Measurements from ENCODE around the gene BTBD10.

The BTBD10 gene

DNA sequence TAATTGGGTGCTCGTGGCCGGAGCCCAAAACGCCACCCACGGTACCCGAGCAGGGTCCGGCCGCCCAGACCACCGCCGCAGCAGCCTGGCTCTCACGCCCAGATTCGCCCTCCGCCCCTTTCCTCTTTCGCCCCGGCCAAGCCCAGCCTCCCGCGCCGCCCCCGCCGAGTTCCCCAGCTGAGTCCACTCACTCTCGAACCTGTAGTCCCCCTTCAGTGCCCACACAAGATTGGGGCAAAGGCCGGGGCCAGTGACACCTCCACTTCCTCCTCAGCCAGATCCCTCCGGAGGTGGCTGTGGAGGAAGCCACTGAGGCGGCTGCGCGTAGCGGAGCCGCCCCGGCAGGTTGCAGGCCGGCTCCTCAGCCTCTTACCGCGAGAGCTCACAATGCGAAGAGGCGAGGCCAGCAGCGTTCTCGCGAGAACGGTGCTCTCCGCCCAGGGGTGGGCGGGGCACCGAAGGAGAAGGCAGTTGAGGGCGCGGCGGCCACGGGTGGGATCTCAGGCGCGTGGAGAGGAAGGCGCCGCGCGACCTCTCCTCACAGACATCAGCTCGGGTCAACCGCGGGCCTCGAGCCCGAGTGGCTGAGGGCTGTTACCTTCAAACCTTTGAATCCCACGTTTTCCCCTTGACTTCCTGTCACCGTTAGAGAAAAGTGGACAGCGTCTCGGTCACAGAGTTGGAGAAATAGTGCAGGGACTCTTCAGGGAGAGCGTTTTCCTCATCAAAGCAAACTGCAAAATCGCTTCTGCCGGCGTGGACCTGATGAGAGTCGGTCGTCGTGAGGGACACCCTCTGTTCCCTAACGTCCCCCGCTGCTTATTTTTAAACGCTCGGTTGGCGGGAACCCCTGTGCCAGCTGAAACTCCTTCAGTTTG, at the start of gene BTBD10:
Gene BTBD10 (minus strand): TSS at position 322 of the 878 bp plus-strand sequence. CDS start 18,098 bp downstream, outside the sequence.
- peak; percentile 92 for DNase-seq

- DNase-seq, result no peak
Observed at GRCh38 chr11:13503393-13503792, 40.4 kb upstream of the BTBD10 start.

DNA sequence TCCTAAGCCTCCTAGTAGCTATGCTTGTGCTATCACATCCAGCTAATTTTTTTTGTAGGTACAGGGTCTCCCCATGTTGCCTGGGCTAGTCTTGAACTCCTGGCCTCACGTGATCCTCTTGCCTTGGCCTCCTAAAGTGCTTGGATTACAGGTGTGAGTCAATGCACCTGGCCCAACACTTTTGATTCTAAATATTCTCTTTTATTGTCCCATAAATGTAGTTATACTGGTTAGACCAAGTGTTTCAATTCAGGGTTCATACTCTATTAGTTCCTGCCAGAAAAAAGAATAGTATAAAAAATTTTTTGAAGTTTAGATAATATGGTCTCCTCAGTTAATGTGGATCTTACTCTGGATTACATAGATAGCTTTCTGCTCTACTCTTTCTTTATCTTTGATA, 39.5 kb upstream of the BTBD10 start:
- no peak for DNase-seq

DNA sequence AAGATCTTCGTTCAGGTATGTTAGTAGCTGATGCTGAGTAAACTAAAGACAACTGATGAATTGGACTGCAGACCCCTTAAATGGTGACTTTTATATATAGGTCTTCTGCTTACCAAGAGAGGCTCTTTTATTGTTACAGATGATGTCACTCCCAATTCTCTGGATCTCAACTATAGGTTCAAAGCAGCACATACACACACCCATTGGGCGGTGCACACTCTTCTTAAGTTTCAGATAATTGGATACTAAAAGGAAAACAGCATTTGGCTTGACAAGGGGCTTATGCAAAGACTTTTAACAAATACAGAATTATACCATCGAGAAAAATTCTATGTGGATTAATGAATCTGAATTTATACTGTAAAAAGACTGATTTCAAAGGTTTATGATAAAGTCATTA, 32.9 kb upstream of the BTBD10 start, which contains the start of gene PTH:
Gene PTH (minus strand): TSS at position 69 of the 400 bp plus-strand sequence. CDS start 3,142 bp downstream, outside the sequence.
- DNase-seq, result no peak

DNA sequence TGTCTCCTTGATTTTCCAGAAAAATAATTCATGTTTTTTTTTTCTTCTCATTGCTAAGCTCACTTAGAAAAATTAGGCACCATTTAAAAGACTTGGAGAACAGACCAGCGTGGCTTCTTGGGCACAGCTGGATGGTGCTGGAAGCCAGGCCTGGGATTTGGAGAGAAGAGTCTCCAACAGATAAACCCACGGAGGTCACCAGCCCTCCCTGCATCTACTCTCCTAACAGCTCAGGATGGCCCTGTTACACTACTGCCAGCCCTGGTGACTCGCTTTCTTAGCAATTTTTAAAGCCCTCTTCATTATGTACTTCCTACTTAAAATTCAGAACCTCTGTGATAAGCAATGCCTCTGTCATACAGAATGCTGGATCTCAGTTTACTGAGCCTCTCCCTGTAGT, 31.0 kb upstream of the BTBD10 start:
- no peak for DNase-seq

- DNase-seq, result no peak
Observed at GRCh38 chr11:13487661-13488030, 24.6 kb upstream of the BTBD10 start.

GRCh38 chr11:13486926-13487660, 24.1 kb upstream of the BTBD10 start:
- DNase-seq, result peak; percentile 54

DNA sequence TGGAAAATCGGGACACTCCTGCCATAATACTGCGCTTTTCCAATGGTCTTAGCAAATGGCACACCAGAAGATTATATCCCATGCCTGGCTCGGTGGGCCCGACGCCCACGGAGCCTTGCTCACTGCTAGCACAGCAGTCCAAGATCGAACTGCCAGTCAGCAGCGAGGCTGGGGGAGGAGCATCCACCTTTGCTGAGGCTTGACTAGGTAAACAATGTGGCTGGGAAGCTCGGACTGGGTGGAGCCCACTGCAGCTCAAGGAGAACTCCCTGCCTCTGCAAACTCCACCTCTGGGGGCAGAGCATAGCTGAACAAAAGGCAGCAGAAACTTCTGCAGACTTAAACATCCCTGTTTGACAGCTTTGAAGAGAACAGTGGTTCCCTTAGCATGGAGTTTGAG, 17.2 kb upstream of the BTBD10 start:
- DNase-seq, result no peak

DNA sequence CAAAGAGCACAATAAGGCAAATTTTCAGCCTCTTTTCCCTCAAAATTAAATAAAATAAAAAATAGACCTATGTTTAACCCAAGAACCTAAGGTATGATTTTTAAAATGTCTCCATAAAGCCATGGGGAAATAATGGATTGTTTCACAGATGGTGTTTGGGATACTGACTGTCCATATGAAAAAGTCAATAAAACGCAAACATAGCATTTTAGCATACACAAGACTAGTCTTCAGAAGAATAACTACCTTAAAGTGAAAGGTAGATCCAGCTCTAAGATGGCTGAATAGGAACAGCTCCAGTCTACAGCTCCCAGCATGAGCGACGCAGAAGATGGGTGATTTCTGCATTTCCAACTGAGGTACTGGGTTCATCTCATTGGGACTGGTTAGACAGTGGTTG, 16.7 kb upstream of the BTBD10 start:
- DNase-seq, result no peak

DNA sequence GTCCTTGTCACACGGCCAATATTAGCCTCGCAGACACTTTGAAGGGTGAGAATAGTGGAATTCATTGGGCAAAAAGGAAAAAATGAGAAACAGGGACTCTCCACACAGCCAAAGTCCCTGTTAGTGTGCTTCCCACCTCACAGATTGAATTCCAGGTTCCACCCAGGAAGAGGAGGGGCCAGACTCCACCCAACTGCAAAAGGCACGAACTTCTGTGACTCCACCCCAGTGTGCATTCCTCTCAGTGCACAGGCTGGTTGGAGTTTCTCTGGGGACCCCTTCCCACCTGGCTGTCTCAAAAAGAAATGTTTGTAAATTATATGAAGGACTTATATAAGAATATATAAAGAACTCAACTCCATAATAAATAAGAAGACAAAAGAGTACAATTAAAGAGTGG, 12.1 kb upstream of the BTBD10 start:
- no peak for DNase-seq

GRCh38 chr11:13473013-13473722, 10.1 kb upstream of the BTBD10 start:
- DNase-seq, result no peak

DNA sequence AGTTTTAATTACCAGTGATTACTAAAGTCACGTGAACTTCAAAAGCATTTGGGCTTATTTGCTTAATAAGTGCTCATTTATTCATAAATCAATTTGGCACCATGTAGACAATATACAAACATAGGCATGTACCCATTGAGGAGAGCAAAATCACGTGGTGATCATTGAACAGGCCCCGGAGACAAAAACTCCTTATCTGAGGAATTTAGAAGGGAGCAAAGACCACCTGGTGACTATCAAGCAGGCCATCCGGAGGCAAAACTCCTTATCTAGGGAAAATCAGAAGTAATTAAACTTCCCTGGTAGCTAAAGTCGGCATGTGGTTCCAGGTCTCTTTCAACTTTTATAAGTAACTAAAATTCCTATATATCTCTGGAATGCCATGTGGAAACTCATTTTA, 5.7 kb upstream of the BTBD10 start:
- no peak for DNase-seq

GRCh38 chr11:13465909-13466371, 2.9 kb upstream of the BTBD10 start:
- peak; percentile 6 for DNase-seq

DNA sequence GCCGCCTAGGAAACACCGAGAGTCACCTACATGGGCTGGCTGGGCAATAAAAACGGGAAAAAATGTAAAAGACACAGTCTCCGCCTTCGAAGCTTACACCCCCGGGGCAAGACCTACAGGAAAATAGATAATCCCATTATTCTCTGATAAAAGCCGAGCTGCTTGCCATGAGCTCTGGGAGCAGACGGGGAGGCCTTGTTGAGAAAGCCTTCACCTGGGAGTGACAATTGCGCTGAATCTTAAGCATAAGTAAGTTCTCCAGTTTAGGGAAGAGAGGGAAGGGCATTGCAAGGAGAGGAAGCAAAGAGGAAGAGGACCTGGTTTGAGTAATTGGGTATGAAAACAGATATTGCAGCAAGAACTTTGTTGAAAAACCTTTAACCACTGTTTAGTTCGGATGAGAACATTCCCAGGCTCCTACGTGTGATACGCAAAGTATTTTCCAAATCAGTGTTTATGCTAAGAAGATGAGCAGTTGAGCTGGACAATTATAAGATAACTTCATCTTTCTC, 813 bp upstream of the BTBD10 start:
- no peak for DNase-seq

GRCh38 chr11:13462311-13462900, 616 bp downstream of the BTBD10 start:
- DNase-seq, result peak; percentile 61

GRCh38 chr11:13461291-13461690, 1.7 kb downstream of the BTBD10 start:
- DNase-seq, result no peak

DNA sequence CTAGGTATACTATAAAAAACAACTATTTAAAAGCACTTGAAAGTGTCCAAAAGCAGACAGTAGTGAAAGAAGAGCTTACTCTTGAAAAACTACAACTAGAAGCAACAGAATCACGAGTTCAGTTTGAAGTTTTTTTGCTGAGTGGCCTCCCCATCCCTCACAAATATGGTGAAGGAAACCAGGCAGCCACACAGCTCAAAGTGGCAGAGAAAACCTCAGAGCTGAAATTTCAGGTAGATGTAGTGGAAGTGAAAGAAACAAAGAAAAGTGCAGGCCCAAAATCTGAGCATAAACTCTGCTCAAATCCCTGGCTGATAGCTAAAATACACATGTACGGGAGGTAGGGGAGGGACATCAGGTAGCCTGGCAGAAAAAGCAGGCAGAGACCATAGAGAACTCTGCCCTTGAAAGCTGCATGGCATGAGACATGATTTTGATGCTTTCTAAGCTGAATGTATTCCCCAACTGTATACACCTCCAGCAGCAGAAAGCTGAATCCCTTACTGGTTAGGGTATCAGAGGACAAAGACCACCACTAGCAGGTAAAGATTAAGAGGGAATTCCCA, 12.1 kb downstream of the BTBD10 start:
- DNase-seq, result no peak

DNA sequence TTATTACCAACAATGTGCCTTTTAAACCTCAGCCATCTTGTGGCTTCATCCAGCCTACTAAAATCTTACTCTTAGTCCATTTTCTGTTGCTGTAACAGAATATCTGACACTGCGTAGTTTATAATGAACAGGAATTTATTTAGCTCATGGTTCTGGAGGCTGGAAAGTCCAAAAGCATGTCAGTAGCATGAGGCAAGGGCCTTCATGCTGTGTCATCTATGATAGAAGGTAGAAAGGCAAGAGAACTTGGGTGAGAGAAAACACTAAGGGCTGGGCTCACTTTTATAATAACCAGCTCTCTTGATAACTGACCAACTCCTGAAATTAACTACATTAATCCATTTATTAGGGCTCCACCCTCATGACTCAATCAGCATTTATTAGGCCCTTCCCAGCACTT, 13.5 kb downstream of the BTBD10 start:
- no peak for DNase-seq

GRCh38 chr11:13448876-13449275, 14.1 kb downstream of the BTBD10 start:
- no peak for DNase-seq

- DNase-seq, result no peak
Observed at GRCh38 chr11:13446444-13446843, 16.6 kb downstream of the BTBD10 start.

DNA sequence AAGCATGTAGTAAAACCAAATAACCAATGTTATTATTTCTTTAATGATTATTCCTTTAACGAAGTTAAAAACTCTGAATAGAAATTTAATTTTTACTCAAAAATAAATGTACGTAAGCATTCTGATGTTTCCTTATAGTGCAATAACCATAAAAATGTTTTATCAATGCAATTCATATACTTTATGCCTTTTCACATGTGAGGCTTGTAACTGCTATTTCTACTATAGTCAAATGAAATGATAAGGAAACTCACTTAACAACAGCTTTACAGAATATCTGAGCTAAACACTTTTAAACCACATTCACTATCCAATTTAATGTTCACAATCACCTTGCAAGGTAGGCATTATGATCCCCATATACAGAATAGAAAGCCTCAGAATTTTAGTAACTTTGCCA, 17.4 kb downstream of the BTBD10 start:
- DNase-seq, result no peak

All from stimulated activated CD4-positive, alpha-beta T cell treated with anti-CD3 and anti-CD28 coated beads, Interleukin-4, amount 100 ng/mL, for 24 hours (primary cell).